ENCODE data around the gene PRPF8.

PRPF8 gene

GRCh38 chr17:1643999-1644492 lies 40.6 kb downstream of the PRPF8 start:
- no peak for DNase-seq

- peak; percentile 26 for DNase-seq
Observed at GRCh38 chr17:1643293-1643998, 41.2 kb downstream of the PRPF8 start.

GRCh38 chr17:1641065-1641403 lies 43.6 kb downstream of the PRPF8 start:
- no peak for DNase-seq

GRCh38 chr17:1640329-1641064 lies 44.2 kb downstream of the PRPF8 start:
- no peak for DNase-seq

- DNase-seq: no peak
Observed at GRCh38 chr17:1639549-1640180, 45.0 kb downstream of the PRPF8 start.

- no peak for DNase-seq
Observed at GRCh38 chr17:1638624-1639300, 45.9 kb downstream of the PRPF8 start.

GRCh38 chr17:1638171-1638590 lies 46.5 kb downstream of the PRPF8 start:
- no peak for DNase-seq

GRCh38 chr17:1636732-1637285 lies 47.9 kb downstream of the PRPF8 start:
- no peak for DNase-seq

- DNase-seq: no peak
Observed at GRCh38 chr17:1635675-1636465, 48.8 kb downstream of the PRPF8 start.

- DNase-seq: no peak
Observed at GRCh38 chr17:1634841-1635650, 49.6 kb downstream of the PRPF8 start.

- no peak for DNase-seq
Observed at GRCh38 chr17:1630662-1631061, 54.0 kb downstream of the PRPF8 start.

GRCh38 chr17:1629504-1630310 lies 55.0 kb downstream of the PRPF8 start:
- peak; percentile 81 for DNase-seq

GRCh38 chr17:1628856-1629503 lies 55.7 kb downstream of the PRPF8 start:
- DNase-seq: peak; percentile 93

GRCh38 chr17:1627982-1628855 lies 56.4 kb downstream of the PRPF8 start, which contains the start of gene SLC43A2:
Gene SLC43A2 (minus strand): TSS chr17:1628834. CDS start chr17:1627874, 960 bp downstream.
- peak; percentile 83 for DNase-seq

GRCh38 chr17:1627182-1627981 lies 57.3 kb downstream of the PRPF8 start:
- no peak for DNase-seq

- no peak for DNase-seq
Observed at GRCh38 chr17:1626333-1626732, 58.3 kb downstream of the PRPF8 start.

GRCh38 chr17:1625581-1625980 lies 59.1 kb downstream of the PRPF8 start:
- no peak for DNase-seq

- no peak for DNase-seq
Observed at GRCh38 chr17:1625053-1625452, 59.6 kb downstream of the PRPF8 start.
